HG02763 (cell line): Measurements from ENCODE around the gene PTPRN2.
"Not testable (repeated sequence)": the region's sequence is repeated elsewhere in the genome, so short reads cannot be mapped to it uniquely, and the experiment has no call there.

ENCODE experiments used
- ATAC-seq: cut with Tn5 transposase; IDR thresholded peaks from one replicate; pipeline ENCODE4 v1.9.1; 2021; ENCODE audit warnings: mild to moderate bottlenecking, moderate library complexity; ENCODE audit not compliant: unreplicated experiment

The PTPRN2 gene

DNA sequence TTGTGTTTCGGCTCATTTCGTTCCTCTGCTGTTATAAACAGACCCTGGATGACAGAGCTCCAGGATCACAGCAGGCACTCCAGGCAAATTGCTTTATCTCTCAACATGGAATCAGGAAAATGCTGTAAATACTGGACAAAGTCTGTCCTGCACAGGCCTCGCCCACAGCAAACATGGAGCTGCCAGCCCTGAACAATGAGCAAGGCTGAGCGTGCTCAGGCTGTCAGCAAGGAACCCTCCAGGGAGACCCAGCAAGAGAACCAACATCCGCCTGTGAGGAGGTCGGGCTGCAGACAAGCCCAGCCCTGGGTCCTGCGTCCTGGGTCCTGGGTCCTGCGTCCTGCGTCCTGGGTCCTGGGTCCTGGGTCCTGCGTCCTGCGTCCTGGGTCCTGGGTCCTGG is 180.8 kb downstream of the PTPRN2 start:
- ATAC-seq = no peak

- ATAC-seq = no peak
Measured at GRCh38 chr7:158406364-158406763, 181.3 kb downstream of the PTPRN2 start.

DNA sequence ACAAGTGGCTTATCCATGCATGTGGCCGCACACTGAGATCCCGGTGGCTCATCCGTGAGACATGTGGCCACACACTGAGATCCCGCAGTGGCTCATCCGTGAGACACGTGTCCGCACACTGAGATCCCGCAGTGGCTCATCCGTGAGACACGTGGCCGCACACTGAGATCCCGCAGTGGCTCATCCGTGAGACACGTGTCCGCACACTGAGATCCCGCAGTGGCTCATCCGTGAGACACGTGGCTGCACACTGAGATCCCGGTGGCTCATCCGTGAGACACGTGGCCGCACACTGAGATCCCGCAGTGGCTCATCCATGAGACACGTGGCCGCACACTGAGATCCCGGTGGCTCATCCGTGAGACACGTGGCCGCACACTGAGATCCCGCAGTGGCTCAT is 181.9 kb downstream of the PTPRN2 start:
- not testable (repeated sequence) for ATAC-seq

GRCh38 chr7:158405324-158405723 is 182.3 kb downstream of the PTPRN2 start:
- ATAC-seq = no peak

DNA sequence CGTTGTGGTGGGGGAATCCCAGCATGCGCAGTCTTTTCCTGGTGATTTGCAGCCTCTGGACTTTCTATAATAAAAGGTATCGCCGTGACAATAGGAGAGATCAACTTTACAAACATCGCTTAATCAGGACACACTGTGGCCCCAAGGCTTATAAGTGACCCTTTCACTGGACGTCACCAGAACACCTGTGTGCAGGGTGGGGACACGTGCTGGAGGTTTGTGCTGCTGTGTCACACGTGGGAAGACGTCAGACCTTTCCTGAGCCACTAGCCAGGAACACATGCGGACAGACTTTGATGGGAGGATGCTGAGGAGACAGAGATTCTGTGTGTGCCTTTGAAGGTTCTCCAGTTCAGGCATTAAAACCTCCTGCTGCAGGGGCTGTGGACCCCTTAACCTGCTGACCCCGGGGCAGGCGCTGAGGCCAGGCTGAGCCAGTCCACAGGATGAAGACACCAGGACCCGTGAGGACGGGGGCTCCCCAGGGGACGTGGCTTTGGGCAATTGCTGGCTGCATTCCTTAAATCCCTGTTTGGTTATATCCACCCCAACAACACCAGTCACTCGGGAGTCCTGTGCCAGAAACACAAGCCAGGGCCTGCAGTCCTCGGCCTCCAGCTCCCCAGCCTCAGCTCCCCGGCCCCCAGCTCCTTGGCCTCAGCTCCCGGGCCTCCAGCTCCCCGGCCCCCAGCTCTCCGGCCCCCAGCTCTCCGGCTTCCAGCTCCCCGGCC is 183.4 kb downstream of the PTPRN2 start:
- no peak for ATAC-seq

GRCh38 chr7:158403013-158403821 is 184.4 kb downstream of the PTPRN2 start:
- no peak for ATAC-seq

DNA sequence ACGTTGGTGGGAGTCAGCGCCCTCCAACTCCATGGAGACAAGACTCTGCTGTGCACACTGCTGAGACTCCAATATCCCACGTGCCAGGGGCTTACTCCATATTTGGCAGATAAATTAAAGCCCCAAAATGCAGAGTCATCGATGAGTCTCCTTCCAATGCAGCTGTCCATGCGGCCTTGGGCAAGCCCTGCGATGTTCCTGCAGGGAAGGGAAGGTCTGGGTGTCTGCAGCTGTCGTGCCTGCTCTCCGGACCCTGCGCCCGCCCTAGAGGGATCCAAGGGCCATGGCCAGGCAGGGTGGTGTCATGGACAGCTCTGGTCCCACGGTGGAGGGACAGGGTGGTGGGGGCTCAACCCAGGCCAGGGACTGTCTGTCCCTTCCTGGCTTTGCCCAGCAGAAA is 185.2 kb downstream of the PTPRN2 start:
- ATAC-seq = no peak

- no peak for ATAC-seq
Measured at GRCh38 chr7:158401826-158402225, 185.8 kb downstream of the PTPRN2 start.

GRCh38 chr7:158401295-158401694 is 186.3 kb downstream of the PTPRN2 start:
- ATAC-seq = no peak

DNA sequence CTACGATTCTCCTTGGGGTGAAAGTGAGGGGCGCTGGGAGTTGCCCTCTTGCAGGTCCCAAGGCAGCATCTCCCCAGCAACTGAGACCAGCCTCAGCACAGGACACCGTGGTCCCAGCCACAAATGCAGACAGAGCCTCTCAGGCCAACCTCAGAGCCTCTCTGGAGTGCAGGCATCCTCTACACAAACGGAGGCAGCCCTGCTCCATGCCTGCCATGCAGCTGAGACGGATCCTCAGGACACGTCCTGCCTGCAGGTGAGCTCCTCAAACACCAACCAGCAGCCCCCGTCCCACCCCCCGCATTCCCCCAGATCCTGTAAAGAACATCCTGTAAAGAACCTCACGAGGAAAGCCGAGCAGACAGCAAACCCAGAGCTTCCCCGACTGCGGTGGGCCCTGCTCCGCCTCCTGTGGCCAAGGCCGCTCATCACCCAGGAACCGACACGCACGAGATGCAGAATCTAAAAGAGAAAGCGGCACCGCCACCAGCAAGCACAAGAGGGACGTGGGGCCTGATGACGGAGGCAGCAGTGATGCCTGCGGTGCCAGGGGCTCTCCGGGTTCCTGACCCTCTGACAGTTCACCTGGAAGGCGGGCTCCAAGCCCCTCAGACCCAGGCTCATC is 186.9 kb downstream of the PTPRN2 start:
- ATAC-seq = no peak

DNA sequence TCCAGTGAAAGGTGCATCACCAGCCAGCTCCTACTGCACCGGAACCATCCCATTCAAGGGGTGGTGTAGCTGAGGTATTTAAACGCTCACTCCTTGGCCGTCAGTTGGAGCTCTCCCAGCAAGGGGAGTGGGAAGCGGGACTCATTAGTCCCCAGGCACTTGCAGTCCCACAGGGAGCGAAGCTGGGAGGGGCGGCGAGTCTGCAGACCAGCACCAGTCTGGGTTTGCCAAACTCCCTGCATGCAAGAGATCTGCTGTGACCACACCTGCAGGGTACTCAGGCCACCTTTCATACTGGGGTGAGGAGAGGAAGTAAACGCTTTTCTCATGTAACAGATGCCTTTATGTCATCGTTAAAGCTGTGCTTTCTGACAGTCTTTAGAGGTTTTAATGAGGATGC is 187.9 kb downstream of the PTPRN2 start:
- no peak for ATAC-seq

GRCh38 chr7:158398750-158399149 is 188.9 kb downstream of the PTPRN2 start:
- no peak for ATAC-seq

- ATAC-seq = no peak
Measured at GRCh38 chr7:158397885-158398284, 189.7 kb downstream of the PTPRN2 start.

DNA sequence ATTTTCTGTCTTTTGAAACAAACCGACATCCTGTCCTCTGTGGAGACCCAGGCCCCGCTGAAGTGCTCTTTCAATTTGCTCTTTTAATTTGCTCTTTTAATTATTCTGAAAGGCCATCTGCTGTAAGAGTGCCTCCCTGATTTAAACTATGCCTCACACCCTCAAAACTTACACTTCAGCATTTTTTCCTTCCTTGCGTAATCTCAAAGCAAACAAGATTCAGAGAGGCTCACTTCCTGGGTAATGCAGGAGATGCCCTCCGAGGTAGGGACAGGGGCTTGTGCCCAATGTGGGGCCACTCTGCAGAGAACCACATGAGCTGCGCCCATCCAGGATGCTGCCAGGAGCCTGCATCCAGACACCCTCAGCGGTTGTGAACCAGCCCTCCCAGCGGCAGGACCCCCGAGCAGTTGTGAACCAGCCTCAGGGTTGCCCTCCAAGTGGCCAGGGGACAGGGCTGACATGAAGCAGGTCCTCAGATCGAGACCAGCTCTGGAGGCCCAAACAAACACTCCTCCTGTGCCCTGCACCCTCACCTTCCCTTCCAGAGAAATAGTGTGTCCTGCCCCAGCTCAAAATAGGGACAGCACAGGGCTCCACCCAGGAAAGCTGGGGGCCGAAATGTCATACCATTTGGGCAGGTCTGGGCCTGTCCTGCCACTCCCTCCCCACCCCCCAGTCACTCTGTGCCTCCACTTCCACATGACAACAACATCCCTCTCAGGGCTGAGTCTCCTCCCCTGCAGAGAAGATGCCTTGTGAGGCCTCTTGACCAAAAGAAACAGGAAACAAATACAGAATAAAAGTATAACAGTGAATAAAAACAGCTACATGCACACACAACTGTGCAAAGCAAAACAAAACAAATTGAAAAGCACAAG is 190.4 kb downstream of the PTPRN2 start:
- ATAC-seq = no peak

GRCh38 chr7:158396301-158396905 is 191.2 kb downstream of the PTPRN2 start:
- ATAC-seq = no peak

- no peak for ATAC-seq
Measured at GRCh38 chr7:158395780-158396278, 191.8 kb downstream of the PTPRN2 start.

DNA sequence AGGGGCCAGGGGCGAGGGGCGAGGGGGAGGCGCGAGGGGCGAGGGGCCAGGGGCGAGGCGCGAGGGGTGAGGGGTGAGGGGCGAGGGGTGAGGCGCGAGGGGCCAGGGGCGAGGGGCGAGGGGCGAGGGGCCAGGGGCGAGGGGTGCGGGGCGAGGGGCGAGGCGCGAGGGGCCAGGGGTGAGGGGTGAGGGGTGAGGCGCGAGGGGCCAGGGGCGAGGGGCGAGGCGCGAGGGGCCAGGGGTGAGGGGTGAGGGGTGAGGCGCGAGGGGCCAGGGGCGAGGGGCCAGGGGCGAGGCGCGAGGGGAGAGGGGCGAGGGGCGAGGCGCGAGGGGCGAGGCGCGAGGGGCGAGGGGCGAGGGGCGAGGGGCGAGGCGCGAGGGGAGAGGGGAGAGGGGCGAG is 192.3 kb downstream of the PTPRN2 start:
- no peak for ATAC-seq

DNA sequence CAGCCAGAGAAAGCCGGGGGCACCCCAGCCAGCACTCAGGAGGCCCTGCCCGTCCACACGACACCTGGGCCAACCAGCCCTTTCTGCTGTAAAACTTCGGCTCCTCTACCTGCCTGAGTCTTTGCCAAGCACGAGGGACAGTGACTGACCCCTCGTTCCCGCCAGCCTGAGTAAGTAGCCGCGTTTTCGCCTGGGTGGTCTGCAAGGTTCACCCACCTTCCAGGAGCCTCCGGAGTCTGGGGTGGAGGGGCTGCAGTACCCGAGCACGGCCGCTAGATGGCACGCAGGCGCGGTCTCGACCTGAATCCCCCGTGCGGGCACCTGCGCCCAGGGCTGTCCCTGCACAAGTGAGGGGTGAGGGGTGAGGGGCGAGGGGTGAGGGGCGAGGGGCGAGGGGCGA is 192.7 kb downstream of the PTPRN2 start:
- ATAC-seq = no peak

DNA sequence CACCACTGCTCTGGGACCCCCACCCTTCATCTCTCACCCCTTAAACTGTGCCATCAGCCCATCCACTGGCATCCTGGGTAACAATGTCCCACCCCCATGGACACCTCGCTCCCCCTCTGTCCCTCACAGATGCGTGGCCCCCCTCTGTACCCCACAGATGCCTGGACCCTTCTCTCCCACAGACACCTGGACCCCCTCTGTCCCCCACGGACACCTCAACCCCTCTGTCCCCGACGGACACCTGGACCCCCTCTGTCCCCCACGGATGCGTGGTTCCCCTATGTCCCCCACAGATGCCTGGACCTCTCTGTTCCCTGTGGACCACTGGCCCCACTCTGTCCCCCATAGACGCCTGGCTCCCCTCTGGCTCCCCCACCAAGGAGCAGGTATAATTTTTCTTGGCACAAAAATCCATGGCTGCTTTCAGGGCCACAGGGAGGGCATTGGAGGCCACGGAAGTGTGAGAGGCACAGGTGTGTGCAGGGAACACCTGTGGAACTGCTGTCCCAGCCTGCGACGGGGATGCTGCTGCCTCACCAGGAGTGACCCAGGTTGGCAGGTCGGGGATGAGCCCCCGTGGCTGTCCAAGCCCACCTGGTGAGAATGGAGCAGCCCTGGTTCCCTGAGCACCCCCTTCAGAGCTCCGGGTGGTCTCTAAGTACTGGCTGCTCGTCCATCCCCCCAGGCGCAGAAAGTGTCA is 193.5 kb downstream of the PTPRN2 start:
- ATAC-seq = no peak

- ATAC-seq = no peak
Measured at GRCh38 chr7:158392251-158392650, 195.4 kb downstream of the PTPRN2 start.
